HepG2 (cell line): ENCODE measurements around the gene SIAH3. TPM values are rescaled to one million over a fixed set of nuclear protein-coding genes. Genes with fewer than 3 reads are reported as not detected.

Experiments used
- ATF2 ChIP-seq: sonication (generic); formaldehyde crosslinking; IDR thresholded peaks from 2 replicates; pipeline ENCODE4 v1.4.0; 2020; ENCODE audit warnings: missing genetic modification reagents
- EED ChIP-seq: sonication (generic); formaldehyde crosslinking; IDR thresholded peaks from 2 replicates; pipeline ENCODE4 v1.5.0; 2020; ENCODE audit warnings: mild to moderate bottlenecking, missing genetic modification reagents
- FOXA1 ChIP-seq, 2 experiments: fragments of 450-650 bp in 1 of 2; sonication (generic) in 1 of 2; formaldehyde crosslinking in 1 of 2; IDR thresholded peaks; 2 replicates each; pipeline versions ENCODE4 v1.4.0 to v1.6.1; 2016 to 2020; ENCODE audit warnings: missing genetic modification reagents in 1 of 2
- FOXK1 ChIP-seq: sonication (generic); formaldehyde crosslinking; IDR thresholded peaks from 2 replicates; pipeline ENCODE4 v1.4.0; 2020; ENCODE audit warnings: low read depth, missing genetic modification reagents, borderline replicate concordance
- GATA4 ChIP-seq: sonication (generic); IDR thresholded peaks from 2 replicates; pipeline ENCODE4 v1.6.1; 2016; ENCODE audit warnings: antibody characterized with exemption, low read depth, borderline replicate concordance
- HNRNPH1 ChIP-seq: fragments of 200-400 bp; formaldehyde crosslinking; optimal IDR thresholded peaks from 2 replicates; pipeline ENCODE3; 2017; ENCODE audit warnings: mild to moderate bottlenecking, low read depth, low read length
- JUN ChIP-seq: sonication (generic); formaldehyde crosslinking; IDR thresholded peaks from 2 replicates; pipeline ENCODE4 v1.4.0; 2020; ENCODE audit warnings: mild to moderate bottlenecking, missing genetic modification reagents
- LBX2 ChIP-seq: sonication (generic); formaldehyde crosslinking; IDR thresholded peaks from 2 replicates; pipeline ENCODE4 v1.5.0; 2020; ENCODE audit warnings: missing genetic modification reagents, mild to moderate bottlenecking, borderline replicate concordance
- RAD21 ChIP-seq: fragments of 450-650 bp; formaldehyde crosslinking; IDR thresholded peaks from 2 replicates; pipeline ENCODE4 v1.5.0; 2020; ENCODE audit warnings: mild to moderate bottlenecking
- RBAK ChIP-seq: sonication (generic); formaldehyde crosslinking; IDR thresholded peaks from 2 replicates; pipeline ENCODE4 v1.5.1; 2020; ENCODE audit warnings: mild to moderate bottlenecking, missing genetic modification reagents
- RFX1 ChIP-seq: fragments of 450-650 bp; IDR thresholded peaks from 2 replicates; pipeline ENCODE4 v1.6.1; 2017
- STAG1 ChIP-seq: sonication (generic); formaldehyde crosslinking; IDR thresholded peaks from 2 replicates; pipeline ENCODE4 v1.4.0; 2020; ENCODE audit warnings: missing genetic modification reagents
- TEAD3 ChIP-seq: optimal IDR thresholded peaks from 2 replicates; pipeline ENCODE3; 2016; ENCODE audit warnings: borderline replicate concordance
- ZFP37 ChIP-seq: sonication (generic); formaldehyde crosslinking; IDR thresholded peaks from 2 replicates; pipeline ENCODE4 v1.4.0; 2020; ENCODE audit warnings: missing genetic modification reagents, borderline replicate concordance
- ZNF432 ChIP-seq: sonication (generic); formaldehyde crosslinking; IDR thresholded peaks from 2 replicates; pipeline ENCODE4 v1.5.0; 2020; ENCODE audit warnings: missing genetic modification reagents, mild to moderate bottlenecking, borderline replicate concordance
- ZNF446 ChIP-seq: sonication (generic); formaldehyde crosslinking; IDR thresholded peaks from 2 replicates; pipeline ENCODE4 v1.5.0; 2020; ENCODE audit warnings: mild to moderate bottlenecking, missing genetic modification reagents
- ZNF543 ChIP-seq: sonication (generic); formaldehyde crosslinking; IDR thresholded peaks from 2 replicates; pipeline ENCODE4 v1.4.0; 2020; ENCODE audit warnings: mild to moderate bottlenecking, missing genetic modification reagents
- ZNF598 ChIP-seq: sonication (generic); formaldehyde crosslinking; IDR thresholded peaks from 2 replicates; pipeline ENCODE4 v1.5.1; 2020; ENCODE audit warnings: mild to moderate bottlenecking, missing genetic modification reagents, borderline replicate concordance
- ZNF878 ChIP-seq: sonication (generic); formaldehyde crosslinking; IDR thresholded peaks from 2 replicates; pipeline ENCODE4 v1.8.1; 2023; ENCODE audit warnings: mild to moderate bottlenecking, missing genetic modification reagents, moderate library complexity
- polyA plus RNA-seq, 8 experiments: library from polyadenylated mRNA; depleted of rRNA in 3 of 8; stranded (reverse) in 7 of 8; unstranded in 1 of 8; fragments of >200 nt; fragmentation: Illumina TruSeq in 4 of 8; extraction: Trizol in 4 of 8; gene quantifications; 2 replicates each; pipeline versions ENCODE4 v1.2.1 to v1.2.3, GENCODE V29; 2011 to 2016; ENCODE audit warnings: low read depth in 4 of 8, missing spikeins in 1 of 8, mixed read lengths in 1 of 8; ENCODE audit not compliant: insufficient read depth in 1 of 8
- total RNA-seq, 5 experiments: library from RNA; depleted of rRNA; stranded (reverse); fragments of >200 nt; fragmentation: Illumina TruSeq; extraction: Trizol; gene quantifications; 2 replicates each; pipeline ENCODE4 v1.2.3, GENCODE V29; 2016; ENCODE audit warnings: low read depth in 1 of 5
- TF ChIP-seq, protein P1 (sequence below): sonication (generic); formaldehyde crosslinking; IDR thresholded peaks from 2 replicates; pipeline ENCODE4 v1.5.1; 2020; ENCODE audit warnings: mild to moderate bottlenecking, missing genetic modification reagents, moderate library complexity
- TF ChIP-seq, protein P2 (sequence below): sonication (generic); formaldehyde crosslinking; conservative IDR thresholded peaks from 2 replicates; pipeline ENCODE4 v1.8.0; 2022; ENCODE audit warnings: low read depth, missing genetic modification reagents
- TF ChIP-seq, protein P3 (sequence below): sonication (generic); formaldehyde crosslinking; IDR thresholded peaks from 2 replicates; pipeline ENCODE4 v1.8.0; 2023; ENCODE audit warnings: mild to moderate bottlenecking, missing genetic modification reagents

Gene SIAH3
- total and polyA plus RNA-seq, 2 of the 13 experiments (the other 11 are each of a cell fraction or from before 2014, with no cell fraction given): not detected

GRCh38 chr13:45807520-45808099, 43.9 kb downstream of the SIAH3 start (continued):
- TF ChIP-seq, protein P1, sequence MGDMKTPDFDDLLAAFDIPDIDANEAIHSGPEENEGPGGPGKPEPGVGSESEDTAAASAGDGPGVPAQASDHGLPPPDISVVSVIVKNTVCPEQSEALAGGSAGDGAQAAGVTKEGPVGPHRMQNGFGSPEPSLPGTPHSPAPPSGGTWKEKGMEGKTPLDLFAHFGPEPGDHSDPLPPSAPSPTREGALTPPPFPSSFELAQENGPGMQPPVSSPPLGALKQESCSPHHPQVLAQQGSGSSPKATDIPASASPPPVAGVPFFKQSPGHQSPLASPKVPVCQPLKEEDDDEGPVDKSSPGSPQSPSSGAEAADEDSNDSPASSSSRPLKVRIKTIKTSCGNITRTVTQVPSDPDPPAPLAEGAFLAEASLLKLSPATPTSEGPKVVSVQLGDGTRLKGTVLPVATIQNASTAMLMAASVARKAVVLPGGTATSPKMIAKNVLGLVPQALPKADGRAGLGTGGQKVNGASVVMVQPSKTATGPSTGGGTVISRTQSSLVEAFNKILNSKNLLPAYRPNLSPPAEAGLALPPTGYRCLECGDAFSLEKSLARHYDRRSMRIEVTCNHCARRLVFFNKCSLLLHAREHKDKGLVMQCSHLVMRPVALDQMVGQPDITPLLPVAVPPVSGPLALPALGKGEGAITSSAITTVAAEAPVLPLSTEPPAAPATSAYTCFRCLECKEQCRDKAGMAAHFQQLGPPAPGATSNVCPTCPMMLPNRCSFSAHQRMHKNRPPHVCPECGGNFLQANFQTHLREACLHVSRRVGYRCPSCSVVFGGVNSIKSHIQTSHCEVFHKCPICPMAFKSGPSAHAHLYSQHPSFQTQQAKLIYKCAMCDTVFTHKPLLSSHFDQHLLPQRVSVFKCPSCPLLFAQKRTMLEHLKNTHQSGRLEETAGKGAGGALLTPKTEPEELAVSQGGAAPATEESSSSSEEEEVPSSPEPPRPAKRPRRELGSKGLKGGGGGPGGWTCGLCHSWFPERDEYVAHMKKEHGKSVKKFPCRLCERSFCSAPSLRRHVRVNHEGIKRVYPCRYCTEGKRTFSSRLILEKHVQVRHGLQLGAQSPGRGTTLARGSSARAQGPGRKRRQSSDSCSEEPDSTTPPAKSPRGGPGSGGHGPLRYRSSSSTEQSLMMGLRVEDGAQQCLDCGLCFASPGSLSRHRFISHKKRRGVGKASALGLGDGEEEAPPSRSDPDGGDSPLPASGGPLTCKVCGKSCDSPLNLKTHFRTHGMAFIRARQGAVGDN: no peak
- TF ChIP-seq TEAD3 (CRISPR knock-in tag) (peak; percentile 54), GATA4 (no peak), STAG1 (peak; percentile 82), HNRNPH1 (no peak), RBAK (CRISPR knock-in tag) (no peak), ATF2 (CRISPR knock-in tag) (peak; percentile 30; the same call in 1 of the 2 replicates), EED (CRISPR knock-in tag) (no peak), FOXK1 (peak; percentile 42; the same call in 1 of the 2 replicates), ZNF598 (CRISPR knock-in tag) (no peak), ZNF878 (CRISPR knock-in tag) (no peak), LBX2 (no peak), ZNF543 (no peak), ZNF432 (CRISPR knock-in tag) (no peak), RAD21 (peak; percentile 36; the same call in 1 of the 2 replicates), RFX1 (no peak), ZFP37 (no peak), ZNF446 (CRISPR knock-in tag) (no peak), FOXA1 (IDR thresholded peaks at IDR 0.05) (no peak), FOXA1 (CRISPR knock-in tag; IDR thresholded peaks at IDR 0.05) (peak; percentile 69; the same call in 1 of the 2 replicates), JUN (peak; percentile 58; the same call in 1 of the 2 replicates)
- TF ChIP-seq, protein P2, sequence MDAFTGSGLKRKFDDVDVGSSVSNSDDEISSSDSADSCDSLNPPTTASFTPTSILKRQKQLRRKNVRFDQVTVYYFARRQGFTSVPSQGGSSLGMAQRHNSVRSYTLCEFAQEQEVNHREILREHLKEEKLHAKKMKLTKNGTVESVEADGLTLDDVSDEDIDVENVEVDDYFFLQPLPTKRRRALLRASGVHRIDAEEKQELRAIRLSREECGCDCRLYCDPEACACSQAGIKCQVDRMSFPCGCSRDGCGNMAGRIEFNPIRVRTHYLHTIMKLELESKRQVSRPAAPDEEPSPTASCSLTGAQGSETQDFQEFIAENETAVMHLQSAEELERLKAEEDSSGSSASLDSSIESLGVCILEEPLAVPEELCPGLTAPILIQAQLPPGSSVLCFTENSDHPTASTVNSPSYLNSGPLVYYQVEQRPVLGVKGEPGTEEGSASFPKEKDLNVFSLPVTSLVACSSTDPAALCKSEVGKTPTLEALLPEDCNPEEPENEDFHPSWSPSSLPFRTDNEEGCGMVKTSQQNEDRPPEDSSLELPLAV (CRISPR knock-in tag): no peak
- TF ChIP-seq, protein P3, sequence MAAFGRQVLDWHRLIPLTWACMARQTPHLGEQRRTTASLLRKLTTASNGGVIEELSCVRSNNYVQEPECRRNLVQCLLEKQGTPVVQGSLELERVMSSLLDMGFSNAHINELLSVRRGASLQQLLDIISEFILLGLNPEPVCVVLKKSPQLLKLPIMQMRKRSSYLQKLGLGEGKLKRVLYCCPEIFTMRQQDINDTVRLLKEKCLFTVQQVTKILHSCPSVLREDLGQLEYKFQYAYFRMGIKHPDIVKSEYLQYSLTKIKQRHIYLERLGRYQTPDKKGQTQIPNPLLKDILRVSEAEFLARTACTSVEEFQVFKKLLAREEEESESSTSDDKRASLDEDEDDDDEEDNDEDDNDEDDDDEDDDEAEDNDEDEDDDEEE (CRISPR knock-in tag): no peak
